Measurements from ENCODE around the gene KCNQ1. TPM values are rescaled to one million over a fixed set of nuclear protein-coding genes. Genes with fewer than 3 reads are reported as not detected.

The KCNQ1 gene
- total and polyA plus RNA-seq, 9 of the 15 experiments (the other 6 are each of a cell fraction or from before 2014, with no cell fraction given) = 0.44 TPM; not detected in 8

- no peak overlapping the region for H3K4me2 ChIP-seq (ENCODE audit: insufficient read depth, low read length)
- ATAC-seq = peak; percentile 39; the same call in 2 of the 3 replicates
- TF ChIP-seq YY1 (IDR thresholded peaks at IDR 0.05; ENCODE audit: borderline replicate concordance in 1 of 3, control insufficient read depth in 1 of 3, extremely low read depth in 1 of 3, insufficient read depth in 3 of 3, insufficient read length in 1 of 3, insufficient replicate concordance in 2 of 3, low read depth in 1 of 3, low read length in 2 of 3) = no peak
- TF ChIP-seq ARNT (IDR thresholded peaks at IDR 0.05) = no peak
- no peak for TF ChIP-seq CTCF (IDR thresholded peaks at IDR 0.05 in 2 of 3, conservative IDR thresholded peaks at IDR 0.05 in 1 of 3; ENCODE audit: insufficient read depth in 2 of 3, low read depth in 1 of 3, low read length in 3 of 3)
- TF ChIP-seq SNIP1 (IDR thresholded peaks at IDR 0.05; ENCODE audit: low read depth) = no peak
- TF ChIP-seq EGR1 (conservative IDR thresholded peaks at IDR 0.05) = 0 out of 2 replicates have a peak, but pooled peaks have one; percentile 6
- TF ChIP-seq UBTF (IDR thresholded peaks at IDR 0.05; ENCODE audit: borderline replicate concordance in 1 of 2, low read depth in 2 of 2, low read length in 2 of 2) = no peak
- TF ChIP-seq ZNF263 (CRISPR knock-in tag; IDR thresholded peaks at IDR 0.05; ENCODE audit: borderline replicate concordance) = 0 out of 2 replicates have a peak, but pooled peaks have one; percentile 1
- no peak for TF ChIP-seq ZNF121 (CRISPR knock-in tag; conservative IDR thresholded peaks at IDR 0.05)
- no peak for TF ChIP-seq RAD21 (CRISPR knock-in tag; conservative IDR thresholded peaks at IDR 0.05 in 1 of 2, IDR thresholded peaks at IDR 0.05 in 1 of 2)
- no peak for TF ChIP-seq XRCC4 (IDR thresholded peaks at IDR 0.05; ENCODE audit: extremely low read depth, insufficient read depth, insufficient read length)
- no peak for TF ChIP-seq PHF8 (IDR thresholded peaks at IDR 0.05; ENCODE audit: borderline replicate concordance, low read length)
- TF ChIP-seq PPARD (CRISPR knock-in tag; IDR thresholded peaks at IDR 0.05) = no peak
- 0 out of 2 replicates have a peak, but pooled peaks have one; percentile 22 for TF ChIP-seq GABPA (tag; conservative IDR thresholded peaks at IDR 0.05; ENCODE audit: low read depth)
- TF ChIP-seq E2F6 (IDR thresholded peaks at IDR 0.05; ENCODE audit: borderline replicate concordance in 1 of 2, extremely low read depth in 1 of 2, insufficient read depth in 1 of 2, insufficient read length in 1 of 2, low read depth in 1 of 2, low read length in 1 of 2, poor library complexity in 1 of 2, severe bottlenecking in 1 of 2) = peak in 1 of 2 experiments; percentile 31
Observed at GRCh38 chr11:2812371-2812991, 367.7 kb downstream of the KCNQ1 start.

More at GRCh38 chr11:2812371-2812991, 367.7 kb downstream of the KCNQ1 start:
- Histone ChIP-seq H4K20me1 (replicated peaks; ENCODE audit: control insufficient read depth, insufficient read depth, low read length) (no peaks in the 10 kb centered on the region), H3K9me3 (replicated peaks; ENCODE audit: control insufficient read depth, insufficient read depth, low read depth, low read length) (0 out of 2 replicates have a peak, but pooled peaks cover 6% of the 10 kb centered on the region), H2AFZ (ENCODE audit: low read depth, low read length) (peak overlapping the region; percentile 67), H3K36me3 (ENCODE audit: control insufficient read depth, insufficient read depth, low read length) (no peaks in the 10 kb centered on the region), H3K9ac (ENCODE audit: insufficient read depth in 1 of 2, low read depth in 2 of 2, low read length in 2 of 2) (peak overlapping the region in 1 of 2 experiments; percentile 50; a peak in 1 of 4 replicates), H3K4me3 (no peak overlapping the region), H3K79me2 (ENCODE audit: control insufficient read depth, insufficient read depth, low read length) (no peaks in the 10 kb centered on the region), H3K9me1 (ENCODE audit: control insufficient read depth, insufficient read depth, low read length) (no peaks in the 10 kb centered on the region), H3K27ac (ENCODE audit: extremely low read depth, low read depth, low read length) (no peak overlapping the region), H3K27me3 (ENCODE audit: control insufficient read depth in 2 of 2, insufficient read depth in 2 of 2, low read length in 2 of 2) (peaks cover 0 to 10% of the 10 kb centered on the region in 2 experiments; a peak in 1 of 5 replicates), H3K4me1 (replicated peaks in 1 of 2; ENCODE audit: control insufficient read depth in 2 of 2, insufficient read depth in 2 of 2, low read length in 2 of 2) (peaks cover 19 to 38% of the 10 kb centered on the region in 2 experiments)
- WGBS (ENCODE audit: insufficient coverage, low coverage, missing lambda C conversion rate) = 13% methylated on average over 15 of the region's 17 CpGs
- no peak for FAIRE-seq
- BruUV-seq (replicated peaks) = no TSS peak
- in situ Hi-C loops (cut with MboI) = no loop called here
- DNase-seq (ENCODE audit: extremely low read depth in 1 of 4, low spot score in 3 of 4) = no peak
- ChIA-PET POLR2A (interaction anchor here (0.5 to 0.9 kb wide), 2 partner anchors 9 to 32 kb away, joined by 3 read pairs; no protein-coding TSS in a partner anchor), CTCF (ENCODE audit: low intra/inter-chr PET ratio) (no interaction called here)
- intact Hi-C loops (cut with micrococcal nuclease) = no loop called here
